Glutamatergic neuron (in vitro differentiated cells): Measurements from ENCODE around the gene PTGDR2. TPM values are rescaled to one million over a fixed set of nuclear protein-coding genes. Genes with fewer than 3 reads are reported as not detected.

ENCODE experiments used
- DNase-seq: peaks from one replicate; pipeline ENCODE4 v3.0.0; 2022
- H3K27ac Mint-ChIP-seq: one replicate; pipeline ENCODE4 v1.8.0; 2020; ENCODE audit warnings: mild to moderate bottlenecking, mixed read lengths, inconsistent platforms; ENCODE audit not compliant: unreplicated experiment
- H3K27me3 Mint-ChIP-seq: one replicate; pipeline ENCODE4 v1.8.0; 2020; ENCODE audit warnings: mild to moderate bottlenecking, moderate library complexity, mixed read lengths, inconsistent platforms; ENCODE audit not compliant: unreplicated experiment
- H3K36me3 Mint-ChIP-seq: one replicate; pipeline ENCODE4 v1.8.0; 2020; ENCODE audit warnings: mild to moderate bottlenecking, mixed read lengths, inconsistent platforms; ENCODE audit not compliant: unreplicated experiment
- H3K4me1 Mint-ChIP-seq: one replicate; pipeline ENCODE4 v1.8.0; 2020; ENCODE audit warnings: mild to moderate bottlenecking, low read depth, mixed read lengths, inconsistent platforms; ENCODE audit not compliant: unreplicated experiment
- H3K4me3 Mint-ChIP-seq: one replicate; pipeline ENCODE4 v1.8.0; 2020; ENCODE audit warnings: mild to moderate bottlenecking, mixed read lengths, inconsistent platforms; ENCODE audit not compliant: unreplicated experiment
- H3K9me3 Mint-ChIP-seq: one replicate; pipeline ENCODE4 v1.8.0; 2020; ENCODE audit warnings: mild to moderate bottlenecking, moderate library complexity, mixed read lengths, inconsistent platforms; ENCODE audit not compliant: unreplicated experiment
- long read RNA-seq: library from polyadenylated mRNA; unstranded; transcript quantifications from one replicate; pipeline ENCODE4 v2.0.0, GENCODE V29; 2020; ENCODE audit not compliant: unreplicated experiment
- total RNA-seq: library from RNA; stranded (reverse); fragmentation: NEBNext Ultra II Directional; extraction: Animal tissue kit (Norgen Biotek cat#: 25700); gene quantifications from one replicate; pipeline ENCODE4 v1.2.1, GENCODE V29; 2021; ENCODE audit not compliant: unreplicated experiment
- TF ChIP-seq, protein P1 (sequence below): fragments of 200-600 bp; sonication (generic); IDR thresholded peaks from one replicate; pipeline ENCODE4 v1.5.0; 2021; ENCODE audit not compliant: partially characterized antibody, unreplicated experiment

The PTGDR2 gene
- total RNA-seq: 0.32 TPM
- long read RNA-seq: 0 reads

DNA sequence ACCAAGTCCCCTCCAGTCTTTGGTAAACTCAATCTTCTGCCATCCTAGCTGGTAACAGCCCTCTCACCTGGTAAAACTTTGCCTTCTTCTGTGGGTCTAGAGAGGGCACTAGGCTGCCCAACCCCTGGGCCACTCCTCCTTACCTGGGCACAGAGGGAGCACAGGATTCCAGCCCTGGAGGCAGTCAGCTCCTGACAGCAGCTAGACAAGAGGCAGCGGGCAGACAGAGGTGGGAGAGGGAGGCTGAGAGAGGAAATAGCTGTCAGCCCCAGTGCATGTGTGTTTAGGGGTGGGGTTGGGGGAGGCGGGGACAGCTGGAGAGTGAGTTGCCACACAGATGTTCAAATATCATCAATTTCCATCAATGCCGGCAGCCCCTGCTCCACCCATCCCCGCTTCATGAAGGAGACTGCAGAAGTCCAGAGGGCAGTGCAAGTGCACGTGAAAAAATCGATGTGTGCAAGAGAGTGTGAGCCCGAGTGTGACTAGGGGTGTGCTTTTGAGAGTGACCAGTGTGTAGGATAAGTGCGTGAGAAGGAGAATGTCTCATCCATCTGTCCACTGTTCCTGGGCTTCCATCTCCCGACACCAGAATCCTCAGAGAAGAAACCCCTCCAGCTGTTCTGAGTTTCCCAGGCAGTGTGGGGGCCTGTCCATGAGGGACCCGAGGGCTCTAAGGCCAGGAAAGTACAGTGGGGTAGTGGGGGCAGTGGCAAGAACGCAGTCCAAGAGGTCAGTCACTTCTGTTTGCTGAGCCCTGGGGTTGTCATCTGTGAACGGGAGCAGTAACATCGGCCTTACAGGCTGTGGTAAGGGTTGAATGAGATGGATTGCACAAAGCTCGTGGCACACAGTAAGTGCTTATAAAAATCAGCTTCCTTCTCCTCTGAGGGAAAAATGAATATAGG lies at the start of gene PTGDR2:
PTGDR2 (minus strand) TSS at position 225 of the 908 bp plus-strand sequence. CDS start 2,228 bp downstream, outside the sequence.
- H3K27me3 Mint-ChIP-seq: peaks cover 11% of the 10 kb centered on the region
- DNase-seq: no peak
- H3K27ac Mint-ChIP-seq: peak within 1 kb of the TSS; percentile 59
- H3K36me3 Mint-ChIP-seq: no peaks in the 10 kb centered on the region
- peaks cover 2% of the 10 kb centered on the region for H3K9me3 Mint-ChIP-seq
- H3K4me1 Mint-ChIP-seq: peaks cover 6% of the 10 kb centered on the region
- H3K4me3 Mint-ChIP-seq: peak within 1 kb of the TSS; percentile 36
- TF ChIP-seq, protein P1, sequence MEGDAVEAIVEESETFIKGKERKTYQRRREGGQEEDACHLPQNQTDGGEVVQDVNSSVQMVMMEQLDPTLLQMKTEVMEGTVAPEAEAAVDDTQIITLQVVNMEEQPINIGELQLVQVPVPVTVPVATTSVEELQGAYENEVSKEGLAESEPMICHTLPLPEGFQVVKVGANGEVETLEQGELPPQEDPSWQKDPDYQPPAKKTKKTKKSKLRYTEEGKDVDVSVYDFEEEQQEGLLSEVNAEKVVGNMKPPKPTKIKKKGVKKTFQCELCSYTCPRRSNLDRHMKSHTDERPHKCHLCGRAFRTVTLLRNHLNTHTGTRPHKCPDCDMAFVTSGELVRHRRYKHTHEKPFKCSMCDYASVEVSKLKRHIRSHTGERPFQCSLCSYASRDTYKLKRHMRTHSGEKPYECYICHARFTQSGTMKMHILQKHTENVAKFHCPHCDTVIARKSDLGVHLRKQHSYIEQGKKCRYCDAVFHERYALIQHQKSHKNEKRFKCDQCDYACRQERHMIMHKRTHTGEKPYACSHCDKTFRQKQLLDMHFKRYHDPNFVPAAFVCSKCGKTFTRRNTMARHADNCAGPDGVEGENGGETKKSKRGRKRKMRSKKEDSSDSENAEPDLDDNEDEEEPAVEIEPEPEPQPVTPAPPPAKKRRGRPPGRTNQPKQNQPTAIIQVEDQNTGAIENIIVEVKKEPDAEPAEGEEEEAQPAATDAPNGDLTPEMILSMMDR: no peak

DNA sequence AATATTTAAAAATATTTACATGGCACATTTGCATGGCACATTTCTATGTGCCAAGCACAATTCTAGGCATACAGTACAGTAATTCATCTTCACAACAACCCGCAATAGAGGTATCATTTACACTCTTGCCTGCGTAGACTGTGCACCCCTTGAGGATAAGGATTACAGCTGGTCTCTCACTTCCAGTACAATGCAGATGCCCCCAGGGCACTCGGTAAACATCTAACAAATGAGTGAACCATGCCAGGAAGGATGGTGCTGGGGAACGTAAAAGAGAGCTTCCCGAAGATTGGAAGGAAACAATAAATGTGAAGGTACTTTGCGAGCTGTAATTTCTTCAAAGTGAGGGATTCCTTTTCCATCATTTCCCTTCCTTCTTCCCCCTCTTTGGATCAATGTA lies 49.3 kb upstream of the PTGDR2 start:
- DNase-seq: no peak
- Mint-ChIP-seq H3K27me3 (peaks cover 6% of the 10 kb centered on the region), H3K27ac (peak overlapping the region; percentile 69), H3K4me1 (peaks cover 15% of the 10 kb centered on the region), H3K4me3 (peak overlapping the region; percentile 92), H3K9me3 (peaks cover 2% of the 10 kb centered on the region), H3K36me3 (peaks cover 13% of the 10 kb centered on the region)
- TF ChIP-seq, protein P1: no peak

DNA sequence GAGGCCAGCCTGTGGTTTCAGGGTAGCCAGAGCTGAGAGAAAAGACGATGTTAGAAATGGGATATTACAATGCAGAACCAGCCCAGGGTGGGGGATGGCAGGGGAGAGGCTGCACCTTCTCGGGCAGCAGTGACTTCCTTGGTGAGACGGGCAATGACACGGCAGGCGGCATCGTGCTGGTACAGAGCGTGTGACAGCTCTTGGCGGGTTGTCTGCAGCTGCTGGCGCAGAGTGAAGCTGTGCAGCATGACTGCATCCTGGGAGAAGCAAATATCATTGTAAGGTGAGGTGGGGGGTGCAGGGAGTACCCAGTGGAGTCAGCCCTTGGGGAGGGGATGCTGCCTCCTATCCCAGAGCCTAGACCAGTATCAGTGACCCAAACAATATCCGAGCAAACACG lies 46.9 kb upstream of the PTGDR2 start:
- H3K4me1 Mint-ChIP-seq: peaks cover 15% of the 10 kb centered on the region
- H3K27ac Mint-ChIP-seq: no peak overlapping the region
- no peak overlapping the region for H3K4me3 Mint-ChIP-seq
- H3K9me3 Mint-ChIP-seq: no peaks in the 10 kb centered on the region
- DNase-seq: no peak
- H3K27me3 Mint-ChIP-seq: no peaks in the 10 kb centered on the region
- TF ChIP-seq, protein P1: no peak
- peaks cover 3% of the 10 kb centered on the region for H3K36me3 Mint-ChIP-seq

DNA sequence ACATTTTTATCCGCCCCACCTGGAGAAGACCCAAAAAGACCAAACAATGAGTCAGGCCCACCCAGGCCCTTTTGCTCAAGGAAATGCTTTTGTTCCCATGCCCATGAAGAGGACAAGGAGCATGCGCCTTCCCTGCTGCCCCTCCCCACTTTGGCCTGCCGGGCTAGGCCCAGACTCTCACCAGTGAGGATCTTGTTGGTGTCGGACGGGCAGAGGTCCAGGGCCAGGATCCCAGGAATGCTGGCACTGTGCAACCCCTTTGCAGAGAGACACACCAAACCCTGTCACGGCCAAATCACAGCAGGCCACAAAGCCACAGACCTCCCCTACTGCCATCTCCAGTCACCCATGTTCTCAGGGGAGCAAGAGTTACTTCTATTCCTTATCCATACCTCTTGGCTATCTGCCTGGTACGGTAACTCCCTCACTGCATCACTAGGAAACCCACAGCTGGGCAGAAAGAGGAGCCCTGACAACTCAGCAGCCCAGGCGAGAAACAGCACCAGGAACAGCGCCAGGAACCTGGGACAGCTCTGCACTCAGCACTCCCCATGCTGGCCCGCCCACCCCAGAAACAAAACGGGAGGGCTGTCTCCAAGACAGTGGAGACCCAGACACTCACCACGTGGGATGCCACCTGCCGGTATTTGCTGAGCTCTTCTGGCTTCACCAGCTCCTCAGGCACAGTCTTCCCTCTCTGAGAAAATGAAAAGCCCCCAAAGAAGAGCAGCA lies 45.1 kb upstream of the PTGDR2 start:
- TF ChIP-seq, protein P1: no peak
- Mint-ChIP-seq H3K36me3 (peaks cover 5% of the 10 kb centered on the region), H3K9me3 (no peaks in the 10 kb centered on the region)

More for the DNA sequence above, 45.1 kb upstream of the PTGDR2 start:
- Mint-ChIP-seq H3K4me3 (no peak overlapping the region), H3K27me3 (no peaks in the 10 kb centered on the region), H3K27ac (no peak overlapping the region), H3K4me1 (peaks cover 12% of the 10 kb centered on the region)
- no peak for DNase-seq
